Activated CD4-positive, alpha-beta T cell treated with anti-CD3 and anti-CD28 coated beads, Interleukin-2, Interleukin-6, amounts not matched to agents 100 ng/mL and 50 ng/mL, durations not matched to agents 16 hours and 8 hours (primary cell): Measurements from ENCODE around the gene PDE4D.

Experiments
- DNase-seq: peaks from one replicate; pipeline ENCODE4 v3.0.0-alpha.2; 2020

Gene PDE4D

GRCh38 chr5:59125011-59125961 is 768.2 kb downstream of the PDE4D start:
- DNase-seq, result peak; percentile 71

- peak; percentile 63 for DNase-seq
These were observed 769.6 kb downstream of the PDE4D start for GRCh38 chr5:59123595-59124561.

DNA sequence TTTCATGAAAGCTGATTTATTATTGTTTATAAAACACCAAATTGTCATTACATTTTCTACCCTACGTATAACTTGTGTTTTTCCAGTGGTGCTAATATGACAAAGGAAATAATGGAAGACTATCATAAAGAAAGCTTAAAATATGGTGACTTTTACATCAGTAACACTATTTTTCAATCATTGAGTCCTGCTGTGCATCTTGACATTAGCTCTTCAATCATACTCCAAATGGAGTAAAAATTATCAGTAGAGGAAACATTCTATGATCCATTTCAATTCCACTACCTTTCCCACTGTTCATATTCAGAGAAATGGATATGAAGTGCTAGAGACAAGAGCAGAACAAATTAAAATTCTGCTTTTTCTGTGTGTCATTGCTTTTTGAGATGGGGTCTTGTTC is 774.0 kb downstream of the PDE4D start:
- DNase-seq, result no peak

DNA sequence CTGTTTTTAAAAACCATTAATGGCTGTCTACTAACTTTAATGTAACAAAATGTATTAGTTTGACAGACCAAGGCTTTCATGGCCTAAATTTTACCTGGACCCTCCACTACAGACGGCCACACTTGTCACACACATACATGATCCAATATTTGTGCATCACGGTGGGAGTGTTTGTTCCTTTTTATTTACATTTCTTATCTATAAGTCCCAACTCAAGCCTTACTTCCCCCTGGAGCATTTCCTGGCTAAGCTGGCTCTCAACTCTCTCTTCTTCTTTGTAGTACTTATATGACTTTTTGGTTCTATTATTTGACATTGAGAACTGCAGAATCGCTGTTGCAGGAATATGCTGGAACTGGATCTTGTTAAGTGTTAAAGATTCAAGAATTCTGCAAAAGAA is 776.2 kb downstream of the PDE4D start:
- no peak for DNase-seq

DNA sequence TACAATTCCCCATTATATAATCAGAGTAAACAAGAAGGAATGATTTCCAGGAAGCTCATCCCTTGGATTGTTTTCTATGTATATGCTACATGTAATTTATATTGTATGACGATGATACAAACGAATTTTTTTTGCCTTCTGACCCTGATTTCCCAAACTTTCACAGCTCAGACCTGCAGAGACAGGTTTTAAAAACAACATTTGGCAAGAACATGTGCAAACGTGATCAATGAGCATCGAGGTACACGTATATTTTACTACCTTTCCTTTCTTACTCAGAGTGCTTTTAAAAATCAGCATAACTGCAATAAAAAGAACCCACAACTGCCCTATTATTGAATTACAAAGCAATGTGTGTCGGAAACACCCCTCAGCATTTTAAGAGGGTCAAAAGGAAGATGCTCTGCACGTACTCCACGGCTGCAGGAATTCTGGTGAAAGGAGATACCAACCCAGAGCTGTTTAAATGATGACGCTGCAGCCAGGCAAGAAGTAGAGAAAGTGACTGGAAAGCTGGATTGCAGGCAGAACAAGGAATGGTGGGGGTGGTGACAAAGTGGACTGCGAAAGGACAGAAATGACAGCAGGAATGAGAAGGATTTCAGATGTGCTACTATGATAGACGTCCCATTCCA is 777.2 kb downstream of the PDE4D start:
- no peak for DNase-seq

DNA sequence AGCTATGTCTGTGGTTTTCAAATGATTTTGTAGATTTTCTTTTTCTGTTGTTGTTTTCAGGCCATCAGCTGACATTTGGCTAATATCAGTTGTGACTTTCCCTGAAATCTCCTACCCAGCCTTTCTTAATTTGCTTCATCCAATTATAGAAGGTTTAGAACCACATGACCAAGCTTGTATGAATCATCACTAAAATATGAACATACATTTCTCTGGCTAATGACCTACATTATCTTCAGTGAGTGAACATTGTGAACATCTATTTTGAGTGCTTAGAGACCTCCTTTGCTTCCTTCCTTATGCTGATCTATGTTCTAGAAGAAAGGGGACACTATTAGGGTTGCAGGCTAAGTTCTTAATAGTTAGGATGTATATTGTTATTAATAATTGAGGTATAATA is 778.2 kb downstream of the PDE4D start:
- no peak for DNase-seq

GRCh38 chr5:59109383-59109782 is 784.1 kb downstream of the PDE4D start:
- DNase-seq, result no peak

- DNase-seq, result no peak
These were observed 785.8 kb downstream of the PDE4D start for GRCh38 chr5:59107692-59108091.

- no peak for DNase-seq
These were observed 789.0 kb downstream of the PDE4D start for GRCh38 chr5:59104400-59105127.

- no peak for DNase-seq
These were observed 790.2 kb downstream of the PDE4D start for GRCh38 chr5:59103303-59103702.

DNA sequence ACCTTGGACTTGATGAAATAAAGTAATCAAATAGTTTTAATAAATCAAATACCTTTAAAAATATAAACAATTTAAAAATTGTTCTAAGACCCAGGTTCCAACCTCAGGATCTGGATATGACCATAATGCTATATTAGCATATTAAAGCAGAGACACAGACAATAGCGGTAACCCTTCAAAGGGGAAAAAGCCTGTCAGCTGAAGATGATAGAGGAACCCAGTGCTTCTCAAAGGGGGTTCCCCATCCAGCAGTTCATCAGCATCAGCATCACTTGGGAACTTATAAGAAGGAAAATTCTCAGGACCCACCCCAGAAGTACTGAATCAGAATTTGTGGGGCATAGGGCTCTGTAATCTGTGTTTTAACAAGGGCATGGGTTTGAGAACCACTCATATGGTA is 791.1 kb downstream of the PDE4D start:
- DNase-seq, result no peak

DNA sequence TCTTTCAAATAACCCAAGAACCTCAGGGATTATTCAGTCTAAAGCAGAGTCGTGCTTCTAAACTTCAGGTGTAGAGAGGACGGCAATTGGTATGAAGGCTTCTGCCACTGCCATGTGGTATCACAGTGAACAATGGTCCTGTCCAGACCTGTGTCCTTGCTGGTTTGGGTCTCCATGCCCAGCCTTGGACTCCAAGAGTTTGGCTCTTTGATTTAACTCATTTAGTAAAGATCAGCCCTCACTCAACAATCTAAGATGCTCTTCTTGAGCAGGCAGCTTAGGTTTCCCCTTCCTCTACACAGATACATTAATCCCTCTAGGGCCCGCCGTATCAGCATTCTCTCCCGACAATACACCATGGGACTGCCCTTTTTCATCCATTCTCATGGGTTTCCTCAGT is 792.7 kb downstream of the PDE4D start:
- DNase-seq, result no peak

- no peak for DNase-seq
These were observed 793.6 kb downstream of the PDE4D start for GRCh38 chr5:59099995-59100345.

DNA sequence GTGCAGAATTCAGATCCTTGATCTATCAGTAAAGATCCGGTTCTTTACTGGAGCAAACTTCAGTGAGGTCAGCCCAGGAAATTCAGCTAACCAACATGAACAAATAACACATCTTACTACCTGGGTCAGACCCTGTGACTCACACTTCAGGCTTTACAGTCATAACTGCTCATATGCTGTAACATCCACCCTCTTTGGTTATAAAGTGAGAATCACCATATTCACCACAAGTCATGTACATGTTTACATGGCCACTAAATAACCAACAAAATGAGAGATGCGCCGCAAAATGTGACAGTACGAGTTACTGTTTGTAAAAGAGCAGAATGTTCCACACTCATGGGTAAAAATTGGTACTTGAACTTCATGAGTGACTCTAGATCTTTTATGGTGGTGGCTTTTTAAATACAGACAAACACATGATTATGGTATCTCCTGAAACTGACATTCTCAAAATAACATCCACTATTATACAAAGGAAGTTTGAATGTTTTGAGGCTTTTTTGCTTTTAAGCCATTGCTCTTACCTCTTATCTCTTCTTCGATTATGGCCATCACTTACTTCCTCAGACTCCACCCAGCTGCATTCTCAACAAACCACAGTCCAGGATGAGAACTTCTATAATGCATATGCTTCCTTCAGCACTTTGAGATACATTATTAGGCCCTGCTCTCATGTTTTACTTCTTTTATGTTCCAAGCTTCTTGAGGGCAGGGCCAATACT is 794.1 kb downstream of the PDE4D start:
- DNase-seq, result peak; percentile 88

DNA sequence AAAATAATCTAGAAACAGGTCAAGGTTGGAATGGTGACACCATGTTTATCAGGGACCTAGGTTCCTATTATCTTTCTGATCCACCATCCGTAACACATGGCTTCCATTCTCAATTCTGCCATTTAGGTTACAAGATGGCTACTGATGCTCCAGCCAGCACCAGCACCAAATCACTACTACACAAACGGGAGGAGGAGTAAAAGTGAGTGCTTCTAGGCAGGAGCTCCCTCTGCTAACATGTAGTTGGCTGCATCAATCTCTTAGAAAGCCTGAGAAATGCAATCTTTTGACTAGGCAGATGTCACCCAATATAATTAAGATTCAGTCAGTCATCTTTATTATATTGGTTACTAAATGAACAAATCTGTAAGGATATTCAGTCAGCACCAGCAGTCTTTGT is 794.8 kb downstream of the PDE4D start:
- peak; percentile 5 for DNase-seq

DNA sequence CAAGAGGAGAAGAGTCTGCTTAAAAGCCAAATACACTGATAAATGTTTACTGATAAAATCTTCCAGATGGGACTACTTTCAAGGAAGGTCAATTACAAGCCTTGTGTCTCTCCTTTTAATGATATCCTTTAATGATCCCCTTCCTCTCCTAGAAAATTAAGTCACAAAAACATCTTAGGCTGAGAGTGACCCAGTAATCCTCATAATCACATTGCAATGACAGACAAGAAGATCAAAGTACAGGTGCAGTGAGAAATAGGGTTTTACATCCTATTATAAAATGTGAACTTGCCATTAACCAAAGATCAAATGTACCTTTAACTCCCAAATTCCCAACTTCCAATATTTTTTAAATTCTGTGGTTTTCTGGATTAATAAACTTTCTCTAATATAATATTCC is 795.8 kb downstream of the PDE4D start:
- DNase-seq, result no peak

- DNase-seq, result no peak
These were observed 796.4 kb downstream of the PDE4D start for GRCh38 chr5:59097116-59097515.

DNA sequence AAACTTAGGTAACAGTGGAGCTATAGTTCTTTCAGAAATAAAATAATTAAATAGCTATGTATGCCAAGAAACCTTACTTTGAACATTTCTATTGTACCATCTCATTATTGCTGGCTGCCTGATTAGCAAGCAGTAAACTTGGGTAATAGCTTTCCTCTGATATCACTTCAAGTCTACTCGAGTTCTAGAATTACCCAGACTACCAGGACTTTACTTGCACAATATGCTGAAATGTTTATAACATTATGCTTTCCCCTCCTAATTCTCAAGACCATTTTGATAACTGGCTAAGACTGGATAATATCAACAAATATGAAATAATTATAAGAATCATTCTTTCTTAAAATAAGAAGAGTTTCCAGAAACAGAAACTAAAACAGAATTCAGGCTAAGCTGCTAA is 798.0 kb downstream of the PDE4D start:
- no peak for DNase-seq

DNA sequence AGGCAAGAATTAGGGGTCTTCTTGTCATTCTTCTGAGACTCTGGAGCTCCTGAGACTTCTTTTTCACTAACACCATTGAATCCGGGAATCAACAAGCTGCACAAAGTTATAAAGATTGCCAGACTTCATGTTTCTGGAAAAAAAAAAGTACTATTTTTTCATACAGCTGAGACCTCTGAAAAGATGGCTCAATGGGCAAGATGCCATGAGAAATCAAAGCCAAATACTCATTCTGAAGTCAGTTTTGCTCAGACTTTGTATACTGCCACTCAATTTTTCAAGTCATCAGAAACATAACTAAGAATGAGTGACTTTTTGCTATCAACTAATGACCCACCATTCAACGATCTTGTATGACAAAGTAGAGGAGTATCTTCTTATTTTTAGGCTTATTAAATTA is 798.7 kb downstream of the PDE4D start:
- DNase-seq, result no peak

GRCh38 chr5:59093329-59093728 is 800.2 kb downstream of the PDE4D start:
- no peak for DNase-seq

DNA sequence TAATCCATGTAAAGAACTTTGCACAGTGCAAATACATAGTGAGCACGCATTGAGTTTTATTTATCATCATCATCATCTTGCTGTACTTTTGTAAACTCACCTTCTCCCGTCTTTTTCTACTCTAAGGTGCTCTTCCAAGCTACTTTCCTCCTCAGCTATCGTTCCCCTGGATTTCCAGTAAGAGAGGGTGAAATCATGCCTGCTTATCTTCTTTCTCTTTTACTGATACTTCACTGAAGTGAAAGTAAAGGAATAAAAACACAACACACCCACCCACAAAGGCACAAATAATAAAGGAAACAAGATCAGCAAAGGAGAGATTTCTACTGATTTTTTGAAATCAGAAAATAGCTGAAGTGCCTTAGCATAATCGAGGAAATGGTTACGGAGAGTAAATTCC is 800.8 kb downstream of the PDE4D start:
- DNase-seq, result no peak

GRCh38 chr5:59091965-59092364 is 801.6 kb downstream of the PDE4D start:
- DNase-seq, result no peak
